ENCODE measurements around the gene ERMARD.

The ERMARD gene

GRCh38 chr6:169788809-169789145, 37.4 kb downstream of the ERMARD start:
- H3K4me3 ChIP-seq (replicated peaks; ENCODE audit: low read depth, low read length): no peak overlapping the region
- no peak for DNase-seq (ENCODE audit: low read depth)
- TF ChIP-seq CTCF (IDR thresholded peaks at IDR 0.05; ENCODE audit: low read length, missing control alignments): no peak

- DNase-seq (ENCODE audit: low read depth): no peak
- TF ChIP-seq CTCF (IDR thresholded peaks at IDR 0.05; ENCODE audit: low read length, missing control alignments): no peak
- H3K4me3 ChIP-seq (replicated peaks; ENCODE audit: low read depth, low read length): peak overlapping the region; percentile 60
Observed at GRCh38 chr6:169789146-169789943, 37.9 kb downstream of the ERMARD start.

- DNase-seq (ENCODE audit: low read depth): peak; percentile 67
- TF ChIP-seq CTCF (IDR thresholded peaks at IDR 0.05; ENCODE audit: low read length, missing control alignments): peak; percentile 92
- peak overlapping the region; percentile 60 for H3K4me3 ChIP-seq (replicated peaks; ENCODE audit: low read depth, low read length)
Observed at GRCh38 chr6:169789944-169790927, 38.8 kb downstream of the ERMARD start.

- H3K4me3 ChIP-seq (replicated peaks; ENCODE audit: low read depth, low read length): no peak overlapping the region
- DNase-seq (ENCODE audit: low read depth): no peak
- no peak for TF ChIP-seq CTCF (IDR thresholded peaks at IDR 0.05; ENCODE audit: low read length, missing control alignments)
Observed at GRCh38 chr6:169791721-169792131, 40.3 kb downstream of the ERMARD start.

GRCh38 chr6:169792306-169793015, 41.0 kb downstream of the ERMARD start:
- no peak overlapping the region for H3K4me3 ChIP-seq (replicated peaks; ENCODE audit: low read depth, low read length)
- TF ChIP-seq CTCF (IDR thresholded peaks at IDR 0.05; ENCODE audit: low read length, missing control alignments): no peak
- no peak for DNase-seq (ENCODE audit: low read depth)

- no peak for TF ChIP-seq CTCF (IDR thresholded peaks at IDR 0.05; ENCODE audit: low read length, missing control alignments)
- DNase-seq (ENCODE audit: low read depth): no peak
- no peak overlapping the region for H3K4me3 ChIP-seq (replicated peaks; ENCODE audit: low read depth, low read length)
Observed at GRCh38 chr6:169793408-169793807, 42.0 kb downstream of the ERMARD start.
